Activated CD8-positive, alpha-beta memory T cell treated with anti-CD3 and anti-CD28 coated beads, Interleukin-2, amount 50 U/mL, for 4 hours (primary cell): ENCODE results near the gene NEDD4L.

ENCODE experiments used
- DNase-seq: peaks from one replicate; pipeline ENCODE4 v3.0.0-alpha.2; 2020

The NEDD4L gene

GRCh38 chr18:58446391-58447060 lies 402.5 kb downstream of the NEDD4L start:
- no peak for DNase-seq

- no peak for DNase-seq
Observed at GRCh38 chr18:58447402-58448095, 403.5 kb downstream of the NEDD4L start.

GRCh38 chr18:58449464-58449863 lies 405.4 kb downstream of the NEDD4L start:
- no peak for DNase-seq
